SU-DHL-6 (cell line): ENCODE data around the gene ANKRD63.

Experiments used
- EZH2phosphoT487 ChIP-seq: fragments of 200-600 bp; sonication (generic), shearing (Covaris generic); conservative IDR thresholded peaks from 2 replicates; pipeline ENCODE4 v1.6.1; 2018; ENCODE audit warnings: mild to moderate bottlenecking, antibody characterized with exemption, low read length, moderate library complexity, mixed read lengths
- TF ChIP-seq, protein P1 (sequence below): fragments of 200-600 bp; sonication (generic); IDR thresholded peaks from one replicate; pipeline ENCODE4 v1.5.1; 2017; ENCODE audit warnings: antibody characterized with exemption, mild to moderate bottlenecking, low read length, moderate library complexity; ENCODE audit not compliant: insufficient read depth, poor library complexity, severe bottlenecking

DNA sequence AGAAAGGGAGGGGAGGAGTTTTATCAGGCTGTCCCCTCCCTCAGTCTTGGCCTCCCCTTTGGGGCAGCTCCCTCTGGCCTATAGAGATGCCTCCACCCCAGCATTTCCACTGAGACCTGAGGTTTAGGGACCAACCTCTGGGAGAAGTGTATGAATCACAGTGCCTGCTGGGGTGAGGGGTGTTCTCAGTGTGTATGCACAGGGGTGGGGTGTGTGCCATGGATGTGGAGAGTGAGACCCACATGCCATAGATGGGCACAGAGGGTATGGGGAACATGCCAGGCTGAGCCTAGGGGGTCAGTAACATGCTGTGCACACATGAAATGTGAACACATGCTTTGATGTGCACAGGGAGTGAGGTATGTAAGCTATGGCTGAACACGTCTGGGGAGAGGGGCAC lies 12.4 kb upstream of the ANKRD63 start:
- TF ChIP-seq, protein P1, sequence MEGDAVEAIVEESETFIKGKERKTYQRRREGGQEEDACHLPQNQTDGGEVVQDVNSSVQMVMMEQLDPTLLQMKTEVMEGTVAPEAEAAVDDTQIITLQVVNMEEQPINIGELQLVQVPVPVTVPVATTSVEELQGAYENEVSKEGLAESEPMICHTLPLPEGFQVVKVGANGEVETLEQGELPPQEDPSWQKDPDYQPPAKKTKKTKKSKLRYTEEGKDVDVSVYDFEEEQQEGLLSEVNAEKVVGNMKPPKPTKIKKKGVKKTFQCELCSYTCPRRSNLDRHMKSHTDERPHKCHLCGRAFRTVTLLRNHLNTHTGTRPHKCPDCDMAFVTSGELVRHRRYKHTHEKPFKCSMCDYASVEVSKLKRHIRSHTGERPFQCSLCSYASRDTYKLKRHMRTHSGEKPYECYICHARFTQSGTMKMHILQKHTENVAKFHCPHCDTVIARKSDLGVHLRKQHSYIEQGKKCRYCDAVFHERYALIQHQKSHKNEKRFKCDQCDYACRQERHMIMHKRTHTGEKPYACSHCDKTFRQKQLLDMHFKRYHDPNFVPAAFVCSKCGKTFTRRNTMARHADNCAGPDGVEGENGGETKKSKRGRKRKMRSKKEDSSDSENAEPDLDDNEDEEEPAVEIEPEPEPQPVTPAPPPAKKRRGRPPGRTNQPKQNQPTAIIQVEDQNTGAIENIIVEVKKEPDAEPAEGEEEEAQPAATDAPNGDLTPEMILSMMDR: no peak
- no peak for TF ChIP-seq EZH2phosphoT487
